ENCODE data around the gene NAGS. TPM values are rescaled to one million over a fixed set of nuclear protein-coding genes. Genes with fewer than 3 reads are reported as not detected.
"Not testable (repeated sequence)": the region's sequence is repeated elsewhere in the genome, so short reads cannot be mapped to it uniquely, and the experiment has no call there.

Gene NAGS
- total RNA-seq, 1 donor from 2014 or later: 0.51 TPM

DNA sequence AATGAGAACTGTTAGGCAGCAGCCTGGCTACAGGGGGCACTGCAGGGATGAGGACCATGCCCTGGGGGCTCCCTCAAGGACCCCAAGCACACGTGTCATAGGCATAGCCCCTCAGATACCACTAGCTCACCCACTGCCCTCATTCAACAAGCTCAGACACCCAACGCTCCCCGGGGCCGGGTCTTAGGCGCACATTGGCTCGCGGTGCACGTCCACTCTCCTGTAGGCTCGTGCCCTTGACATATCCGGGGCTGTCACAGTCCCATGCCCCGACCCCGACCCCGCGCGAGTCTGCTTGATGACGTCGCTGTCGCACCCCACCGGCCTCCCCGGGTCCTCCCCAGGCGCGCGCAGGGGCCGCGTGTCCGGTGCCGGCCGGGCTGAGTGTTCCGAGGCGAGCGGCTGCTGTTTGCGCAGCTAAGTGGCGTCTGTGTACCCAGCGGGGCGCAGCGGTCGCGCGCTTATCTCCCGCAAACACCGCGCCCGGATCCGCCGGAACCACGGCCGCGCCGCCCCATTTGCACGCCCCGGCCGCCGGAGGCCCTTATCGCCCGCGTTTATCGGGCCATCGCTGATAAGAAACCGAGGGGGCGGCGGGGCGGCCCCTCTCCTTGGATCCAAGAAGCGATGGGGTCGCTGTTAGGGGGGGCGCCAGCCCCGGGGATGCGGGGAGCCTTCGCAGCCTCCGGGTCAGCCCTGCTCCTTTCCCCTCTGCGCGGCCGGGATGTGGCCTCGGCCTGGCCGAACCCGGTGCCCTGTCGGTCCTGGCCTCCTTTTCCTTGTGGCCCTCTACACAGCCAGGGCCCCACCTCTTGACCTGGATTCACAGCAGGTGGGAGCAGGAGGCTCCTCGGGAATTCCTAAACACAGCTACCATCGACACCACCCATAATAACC is 20.7 kb upstream of the NAGS start:
- intact Hi-C loops (cut with micrococcal nuclease): no loop called here

DNA sequence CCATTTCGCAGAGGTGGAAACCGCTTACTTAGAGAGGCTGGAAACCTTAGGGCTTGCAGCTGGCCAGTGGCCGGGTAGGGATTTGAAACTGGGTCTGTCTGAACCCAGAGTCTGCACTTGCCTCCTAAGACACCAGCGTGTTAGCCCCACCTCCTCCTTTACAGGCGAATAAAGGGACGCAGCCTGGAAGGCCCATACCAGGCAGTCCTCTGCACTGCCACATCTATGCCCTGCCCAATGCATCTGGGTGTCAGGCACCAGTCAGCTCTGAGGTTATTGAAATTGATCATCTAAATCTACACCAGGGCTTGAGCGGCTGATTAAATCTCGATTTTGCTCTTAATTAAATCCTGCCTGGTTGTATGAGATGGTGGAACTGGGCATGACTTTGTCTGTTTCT is 19.9 kb upstream of the NAGS start:
- intact Hi-C loops (cut with micrococcal nuclease): no loop called here

DNA sequence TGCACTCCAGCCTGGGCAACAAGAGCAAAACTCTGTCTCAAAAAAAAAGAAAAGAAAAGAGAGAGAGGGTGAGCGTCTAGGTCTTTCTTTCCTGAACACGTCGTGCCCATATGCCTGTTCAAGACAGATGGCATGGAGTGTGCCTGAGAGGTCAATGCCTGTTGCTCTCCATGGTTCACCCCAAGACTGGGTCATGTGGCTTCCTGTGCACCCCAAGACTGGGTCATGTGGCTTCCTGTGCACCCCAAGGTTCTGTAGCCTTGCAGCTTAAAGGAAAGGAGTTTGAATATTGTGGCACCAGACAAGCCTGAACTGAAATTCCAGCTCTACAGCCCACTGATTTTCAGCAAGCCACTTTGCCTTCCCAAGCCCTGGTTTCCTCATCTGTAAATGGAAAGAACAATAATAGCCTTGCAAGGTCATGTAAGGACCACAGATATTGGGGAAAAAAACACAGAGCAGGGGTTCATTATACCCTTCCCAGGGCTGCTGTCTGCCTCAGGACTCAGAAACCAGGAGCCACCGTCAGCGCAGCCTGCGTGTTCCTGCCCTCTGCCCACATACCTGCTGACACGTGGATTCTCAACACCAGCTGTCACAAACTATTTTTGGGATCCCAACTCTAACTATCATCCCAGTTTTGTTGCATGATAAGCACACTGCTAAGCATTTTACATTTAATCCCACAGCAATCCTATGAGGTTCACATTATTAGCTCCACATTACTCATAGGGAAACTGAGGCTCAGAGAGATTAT is 18.0 kb upstream of the NAGS start:
- intact Hi-C loops (cut with micrococcal nuclease): no loop called here

DNA sequence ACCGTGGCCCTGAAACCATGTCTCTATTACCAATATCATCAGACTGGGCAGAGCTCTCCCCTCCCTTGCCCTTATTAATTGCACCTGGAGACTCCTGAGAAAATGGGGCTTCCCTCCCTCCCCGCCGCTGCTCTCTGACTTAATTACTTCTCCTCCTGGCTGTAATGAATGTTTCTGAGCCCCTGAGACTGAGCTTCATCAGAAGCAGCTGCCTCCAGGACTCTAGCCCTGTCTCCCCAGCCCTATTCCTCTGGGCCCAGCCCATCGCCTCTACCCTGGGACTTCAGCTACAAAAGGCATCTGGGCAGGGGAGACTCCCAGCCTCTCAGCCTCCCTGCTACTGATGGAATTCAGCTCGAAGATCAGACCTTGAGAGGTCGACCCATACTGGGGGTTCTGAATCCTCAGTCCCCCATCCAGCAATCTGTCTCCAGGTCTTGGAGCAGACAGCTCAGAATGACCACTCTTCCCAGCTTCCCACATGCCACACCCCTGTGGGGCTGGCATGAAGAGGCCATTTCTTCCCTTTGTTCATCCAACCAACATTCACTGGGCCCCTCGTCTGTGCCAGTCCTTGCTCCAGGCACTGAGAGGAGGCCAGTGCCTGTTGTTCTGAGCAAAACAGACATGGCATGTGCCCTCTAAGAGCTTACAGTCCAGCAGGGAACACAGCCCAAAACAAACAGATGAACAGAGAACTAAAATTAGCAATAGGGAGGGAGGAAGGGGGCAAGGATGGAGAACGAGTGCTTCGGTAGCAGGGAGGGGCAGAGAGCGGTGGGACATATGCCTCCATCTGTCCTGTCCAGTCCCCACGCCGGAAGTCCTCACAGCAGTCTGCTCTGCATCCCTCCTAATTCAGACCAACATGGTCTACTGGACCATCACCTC is 17.0 kb upstream of the NAGS start:
- intact Hi-C loops (cut with micrococcal nuclease): no loop called here

DNA sequence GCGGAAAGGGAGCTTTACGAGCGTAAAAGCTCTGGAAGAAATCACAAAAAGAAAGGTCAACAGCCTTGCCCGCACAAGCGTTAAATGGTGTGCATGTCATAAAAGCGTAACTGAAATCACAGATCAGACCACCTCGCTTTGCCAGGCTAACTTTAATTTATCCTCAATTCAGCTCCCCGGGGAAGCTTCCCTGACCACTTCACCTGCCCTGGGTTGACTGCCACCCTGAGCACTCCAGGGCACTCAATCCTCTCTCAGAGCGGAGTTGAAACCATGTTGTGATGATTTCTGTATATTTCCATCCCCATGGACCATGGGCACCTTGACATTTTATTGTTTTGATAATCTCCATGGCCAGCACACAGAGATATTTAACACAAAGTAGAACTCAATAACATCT is 16.1 kb upstream of the NAGS start:
- intact Hi-C loops (cut with micrococcal nuclease): no loop called here

DNA sequence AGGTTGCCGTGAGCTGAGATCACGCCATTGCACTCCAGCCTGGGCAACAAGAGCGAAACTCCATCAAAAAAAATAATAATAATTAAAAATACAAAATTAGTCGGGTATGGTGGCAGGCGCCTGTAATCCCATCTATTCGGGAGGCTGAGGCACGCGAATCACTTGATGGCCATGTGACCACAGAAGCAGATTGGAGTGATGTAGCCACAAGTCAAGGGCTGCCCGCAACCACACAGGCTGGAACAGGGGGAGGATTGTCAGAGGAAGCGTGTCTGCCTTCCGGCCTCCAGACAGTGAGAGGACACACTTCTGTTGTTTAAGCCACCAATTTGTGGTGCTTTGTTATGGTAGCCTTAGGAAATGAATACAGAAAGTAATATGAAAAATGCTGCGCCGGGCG is 11.8 kb upstream of the NAGS start:
- intact Hi-C loops (cut with micrococcal nuclease): loop anchor here (5.0 kb wide), 1 partner anchor 50 kb away; no protein-coding TSS in a partner anchor

DNA sequence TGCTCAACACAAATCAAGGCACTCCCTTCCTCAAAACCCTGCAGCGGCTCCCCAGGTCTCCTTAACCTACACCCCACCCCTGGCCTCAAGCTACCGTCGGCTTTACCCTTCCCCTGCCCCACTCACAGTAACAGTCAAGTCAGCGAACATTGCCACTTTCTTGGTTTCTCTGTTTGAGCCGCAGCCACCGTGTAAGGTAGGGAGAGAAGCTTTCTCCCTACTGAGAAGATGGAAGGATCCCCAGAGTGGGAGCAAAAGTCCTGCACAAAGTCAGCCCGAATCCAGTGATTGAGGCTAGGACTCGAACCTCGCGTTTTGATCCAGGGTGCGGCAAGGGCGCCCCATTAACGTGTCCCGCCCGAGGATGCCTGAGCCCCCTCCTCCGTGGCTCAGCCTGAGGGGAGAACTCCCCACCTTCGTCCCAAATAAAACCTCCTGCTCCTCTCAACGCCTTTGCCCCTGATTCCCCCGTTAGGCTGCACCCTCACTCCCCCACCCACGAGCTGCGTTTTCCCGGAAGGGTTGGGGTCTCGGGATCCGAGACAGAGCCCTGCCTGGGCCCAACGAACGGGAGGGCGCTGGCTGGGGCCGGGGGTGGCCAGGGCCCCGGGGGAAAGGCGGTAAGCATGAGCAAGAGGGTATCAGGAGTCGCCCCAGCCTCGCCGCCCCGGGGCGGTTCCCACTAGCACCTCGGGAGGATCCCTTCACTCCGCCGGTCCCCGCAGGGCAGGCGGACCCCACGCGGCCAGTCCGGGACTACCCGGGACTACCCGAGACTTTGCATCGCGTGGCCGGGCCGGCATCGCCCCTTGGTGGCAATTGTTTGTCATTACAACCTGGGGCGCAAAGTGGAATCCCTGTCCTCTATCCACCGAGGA is 9.9 kb upstream of the NAGS start:
- intact Hi-C loops (cut with micrococcal nuclease): loop anchor here (1.0 to 5.0 kb wide), 4 partner anchors 48 to 116 kb away; no protein-coding TSS in a partner anchor

DNA sequence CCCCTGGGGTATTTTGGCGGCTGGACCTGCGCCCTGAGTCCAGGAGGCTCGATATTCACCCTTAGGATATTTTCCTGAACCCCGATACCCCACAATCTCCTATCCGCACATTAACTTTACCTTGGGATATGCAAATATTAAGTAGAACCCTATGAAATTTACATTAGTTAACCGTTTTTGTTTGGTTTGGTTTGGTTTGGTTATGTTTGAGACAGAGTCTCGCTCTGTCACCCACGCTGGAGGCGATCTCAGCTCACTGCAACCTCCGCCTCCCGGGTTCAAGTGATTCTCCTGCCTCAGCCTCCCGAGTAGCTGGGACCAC is 9.3 kb upstream of the NAGS start:
- intact Hi-C loops (cut with micrococcal nuclease): loop anchor here (1.0 kb wide), 3 partner anchors 51 to 117 kb away; no protein-coding TSS in a partner anchor

DNA sequence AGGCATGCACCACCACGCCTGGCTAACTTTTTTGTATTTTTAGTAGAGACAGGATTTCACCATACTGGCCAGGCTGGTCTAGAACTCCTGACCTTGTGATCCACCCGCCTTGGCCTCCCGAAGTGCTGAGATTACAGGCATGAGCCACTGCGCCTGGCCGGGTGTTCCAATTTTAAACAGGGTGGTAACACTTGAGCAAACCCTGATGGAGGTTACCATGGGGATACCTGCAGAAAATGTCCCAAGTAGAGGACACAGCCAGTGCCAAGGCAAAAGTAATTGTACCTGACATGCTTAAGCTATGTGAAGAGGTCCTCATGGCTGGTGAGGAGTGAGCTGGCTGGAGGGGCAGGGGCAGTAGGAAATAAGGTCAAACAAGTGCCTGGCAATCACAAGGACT is 7.2 kb upstream of the NAGS start:
- intact Hi-C loops (cut with micrococcal nuclease): not testable (repeated sequence)

DNA sequence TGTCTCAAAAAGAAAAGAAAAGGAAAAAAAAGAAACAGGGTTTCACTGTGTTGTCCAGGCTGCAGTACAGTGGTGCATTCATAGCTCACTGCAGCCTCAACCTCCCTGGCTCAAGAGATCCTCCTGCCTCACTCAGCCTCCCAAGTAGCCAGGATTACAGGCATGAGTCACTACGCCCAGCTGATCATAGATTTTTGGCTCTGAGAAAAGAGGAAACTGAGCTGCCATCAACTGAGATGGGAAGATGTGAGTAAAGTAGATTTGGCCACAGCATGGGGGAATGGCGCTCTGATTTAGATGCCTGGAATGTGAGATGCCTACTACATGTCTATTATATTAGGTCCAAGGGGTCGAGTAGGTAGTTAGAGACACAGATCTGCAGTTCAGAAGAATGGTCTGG is 5.9 kb upstream of the NAGS start:
- intact Hi-C loops (cut with micrococcal nuclease): no loop called here

DNA sequence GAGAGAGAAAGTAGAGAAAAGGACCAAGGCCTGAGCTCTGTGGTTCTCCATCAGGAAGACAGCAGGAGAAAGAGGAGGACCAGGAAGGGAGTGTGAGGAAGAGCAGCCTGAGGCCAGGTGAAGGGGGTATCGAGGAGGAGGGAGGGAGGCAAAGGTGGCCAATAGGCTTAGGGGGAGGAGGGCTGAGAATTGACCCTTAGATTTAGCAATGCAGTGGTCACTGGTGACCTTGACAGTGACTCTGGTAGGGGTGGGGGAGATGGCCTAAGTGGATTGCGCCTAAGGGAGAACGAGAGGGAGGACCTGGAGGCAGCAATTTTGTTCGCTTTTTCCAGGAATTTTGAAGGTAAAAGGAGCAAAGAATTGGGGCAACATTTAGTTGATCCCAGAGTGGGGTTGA is 5.4 kb upstream of the NAGS start:
- intact Hi-C loops (cut with micrococcal nuclease): no loop called here

DNA sequence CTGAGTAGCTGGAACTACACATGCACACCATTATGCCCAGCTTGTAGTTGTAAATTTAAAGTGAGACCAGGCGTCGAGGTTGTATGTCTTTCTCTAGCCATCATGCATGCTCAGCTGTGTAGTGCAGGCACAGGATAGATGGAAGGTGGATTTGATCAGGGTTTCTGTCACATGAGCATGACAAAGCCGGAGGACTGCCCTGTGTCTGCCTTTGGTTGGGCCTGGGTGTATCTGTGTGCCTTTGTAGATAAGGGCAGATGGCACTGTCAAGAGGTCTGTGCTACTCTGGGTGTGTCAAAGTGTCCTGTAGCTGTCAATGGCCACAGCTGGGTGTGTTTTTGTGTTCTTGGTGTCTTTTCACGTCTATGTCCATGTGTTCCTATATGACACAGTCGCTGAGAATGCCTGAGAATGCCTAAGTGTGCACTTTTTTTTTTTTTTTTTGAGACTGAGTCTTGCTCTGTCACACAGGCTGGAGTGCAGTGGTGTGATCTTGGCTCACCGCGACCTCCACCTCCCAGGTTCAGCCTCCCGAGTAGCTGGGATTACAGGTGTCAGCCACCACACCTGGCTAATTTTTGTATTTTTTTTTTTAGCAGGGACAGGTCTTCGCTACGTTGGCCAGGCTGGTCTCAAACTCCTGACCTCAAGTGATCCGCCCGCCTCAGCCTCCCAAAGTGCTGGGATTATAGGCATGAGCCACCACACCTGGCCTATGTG is 4.1 kb upstream of the NAGS start:
- intact Hi-C loops (cut with micrococcal nuclease): loop anchor here (10.0 kb wide), 1 partner anchor 516 kb away; the partner anchor contains the start of gene DHX8

DNA sequence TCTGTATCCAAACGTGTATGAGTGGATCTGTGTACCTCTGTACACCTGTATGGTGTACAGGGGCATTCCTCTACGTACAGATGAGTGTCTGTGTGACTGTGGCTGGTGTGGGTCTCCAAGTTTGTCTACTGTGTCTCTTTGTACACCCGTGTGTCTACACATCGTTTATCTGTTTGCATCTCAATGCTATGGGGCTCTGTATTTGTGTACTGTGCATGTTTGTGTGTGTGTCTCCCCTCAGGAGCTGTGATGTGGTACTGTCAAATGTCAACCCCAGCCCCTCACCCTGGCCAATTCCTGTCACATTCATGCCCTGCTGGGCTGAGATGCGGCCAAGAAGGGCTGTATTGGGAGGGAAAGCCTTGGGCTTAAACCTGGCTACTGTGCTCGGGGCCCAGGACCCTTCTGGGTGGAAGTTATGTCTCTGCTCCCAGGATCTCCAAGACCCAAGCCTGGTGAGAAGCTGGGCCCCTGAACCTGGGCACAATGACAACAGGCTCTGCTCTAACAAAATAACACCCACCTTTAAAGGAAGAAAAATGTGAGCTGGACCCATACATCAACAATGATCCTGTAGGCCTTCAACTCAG is 3.5 kb upstream of the NAGS start:
- intact Hi-C loops (cut with micrococcal nuclease): loop anchor here (10.0 kb wide), 1 partner anchor 516 kb away; the partner anchor contains the start of gene DHX8

DNA sequence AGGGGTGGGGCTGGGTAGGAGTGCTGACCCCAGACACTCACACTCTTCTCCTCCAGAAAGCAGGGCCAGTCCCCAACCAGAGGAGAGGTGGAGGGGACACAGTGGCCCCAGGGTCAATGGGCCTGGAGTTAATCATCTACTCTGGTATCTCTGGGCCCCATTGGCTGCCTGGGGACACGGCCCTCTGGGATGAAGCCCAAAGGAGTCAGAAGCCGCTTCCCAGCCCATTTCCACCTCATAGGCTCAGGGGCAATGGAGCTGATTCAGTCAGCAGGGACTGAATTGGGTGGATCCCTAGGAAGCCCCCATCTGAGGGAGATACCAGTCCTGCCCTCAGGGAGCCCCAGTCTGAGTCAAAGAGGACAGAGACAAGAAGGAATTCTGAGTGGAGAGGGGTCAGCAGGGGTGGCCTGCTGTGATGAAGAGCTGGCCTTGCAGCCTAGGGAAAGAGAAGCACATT is 2.9 kb upstream of the NAGS start:
- intact Hi-C loops (cut with micrococcal nuclease): loop anchor here (10.0 kb wide), 1 partner anchor 517 kb away; the partner anchor contains the start of gene DHX8

DNA sequence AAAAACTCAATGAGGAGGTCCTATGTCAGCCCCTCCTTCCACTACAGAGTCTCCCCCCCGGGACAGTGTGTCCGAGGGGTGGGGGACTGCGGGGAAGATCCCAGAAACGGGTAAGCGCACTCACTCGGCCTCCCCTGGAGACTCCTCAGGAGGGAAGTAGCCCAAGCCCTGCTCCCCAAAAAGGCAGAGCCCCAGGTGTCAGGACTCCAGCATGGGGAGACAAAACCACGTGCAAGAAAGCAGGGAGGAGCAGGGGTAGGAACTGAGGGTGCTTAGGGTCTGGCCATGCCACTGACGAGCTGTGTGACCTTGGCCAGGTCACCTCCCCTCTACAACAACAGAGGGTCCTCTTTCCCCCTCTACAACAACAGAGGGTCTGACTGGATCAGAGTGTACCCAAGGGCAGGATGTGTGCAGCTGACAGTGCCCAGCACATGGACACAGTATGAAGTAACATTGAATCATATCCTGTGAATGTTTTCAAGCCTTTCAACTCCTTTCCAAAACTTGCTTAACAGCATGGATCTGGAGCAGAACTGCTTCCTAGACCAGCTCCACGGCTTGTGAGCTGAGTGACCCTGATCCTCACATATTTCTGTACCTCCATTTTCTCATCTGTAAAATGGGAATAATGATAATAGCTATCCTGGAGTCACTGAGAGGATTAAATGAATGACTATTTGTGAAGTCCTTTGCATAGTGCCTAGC is 2.1 kb upstream of the NAGS start:
- intact Hi-C loops (cut with micrococcal nuclease): loop anchor here (10.0 kb wide), 1 partner anchor 517 kb away; the partner anchor contains the start of gene DHX8

DNA sequence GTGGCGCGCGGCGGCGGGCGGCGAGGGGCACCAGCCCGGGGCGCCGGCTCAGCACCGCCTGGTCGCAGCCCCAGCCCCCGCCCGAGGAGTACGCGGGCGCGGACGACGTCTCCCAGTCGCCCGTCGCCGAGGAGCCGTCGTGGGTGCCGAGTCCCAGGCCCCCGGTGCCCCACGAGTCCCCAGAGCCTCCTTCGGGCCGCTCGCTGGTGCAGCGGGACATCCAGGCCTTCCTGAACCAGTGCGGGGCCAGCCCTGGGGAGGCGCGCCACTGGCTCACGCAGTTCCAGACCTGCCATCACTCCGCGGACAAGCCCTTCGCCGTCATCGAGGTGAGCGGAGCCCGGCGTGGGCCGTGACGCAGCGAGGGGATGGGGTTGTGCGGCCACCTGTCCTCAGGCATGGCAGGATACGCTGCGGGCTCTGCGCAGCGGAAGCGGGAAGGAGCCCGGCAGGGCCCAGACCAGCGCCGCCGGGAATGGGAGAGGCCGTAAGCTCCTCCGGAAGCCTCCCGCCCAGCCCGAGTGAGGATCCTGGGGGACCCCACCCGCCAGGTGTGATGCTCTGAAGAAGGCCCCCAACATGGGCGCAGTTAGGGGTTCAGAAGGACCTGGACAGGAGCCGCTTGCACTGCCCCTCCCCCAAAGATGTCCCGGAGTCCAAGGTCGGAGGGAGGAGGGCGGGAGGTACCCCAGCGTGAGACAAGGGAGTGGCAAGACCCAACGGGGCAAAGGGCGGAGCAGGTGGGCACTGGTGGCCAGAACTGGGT is 522 bp downstream of the NAGS start:
- intact Hi-C loops (cut with micrococcal nuclease): loop anchor here (5.0 to 10.0 kb wide), 2 partner anchors 228 to 520 kb away; partner anchors contain the start of genes DHX8 and DUSP3

DNA sequence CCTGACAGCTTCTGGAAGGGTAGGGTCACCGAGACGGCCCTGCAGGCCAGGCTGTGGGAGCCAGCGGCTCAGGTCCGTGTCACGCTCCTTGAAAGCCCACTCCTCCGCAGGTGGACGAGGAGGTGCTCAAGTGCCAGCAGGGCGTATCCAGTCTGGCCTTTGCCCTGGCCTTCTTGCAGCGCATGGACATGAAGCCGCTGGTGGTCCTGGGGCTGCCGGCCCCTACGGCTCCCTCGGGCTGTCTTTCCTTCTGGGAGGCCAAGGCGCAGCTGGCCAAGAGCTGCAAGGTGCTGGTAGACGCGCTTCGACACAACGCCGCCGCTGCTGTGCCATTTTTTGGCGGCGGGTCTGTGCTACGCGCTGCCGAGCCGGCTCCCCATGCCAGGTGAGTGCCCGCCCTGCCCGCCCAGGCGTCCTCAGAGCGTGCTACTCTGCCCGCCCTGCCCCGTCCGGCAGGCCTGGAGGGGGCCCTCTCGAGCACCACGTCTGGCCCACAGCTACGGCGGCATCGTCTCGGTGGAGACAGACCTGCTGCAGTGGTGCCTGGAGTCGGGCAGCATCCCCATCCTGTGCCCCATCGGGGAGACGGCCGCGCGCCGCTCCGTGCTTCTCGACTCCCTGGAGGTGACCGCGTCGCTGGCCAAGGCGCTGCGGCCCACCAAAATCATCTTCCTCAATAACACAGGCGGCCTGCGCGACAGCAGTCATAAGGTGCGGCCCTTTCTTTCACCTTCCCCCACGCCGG is 1.3 kb downstream of the NAGS start:
- intact Hi-C loops (cut with micrococcal nuclease): loop anchor here (1.0 to 10.0 kb wide), 10 partner anchors 9 to 617 kb away; partner anchors contain the start of genes DHX8, DUSP3, G6PC3 and HDAC5
